GM15510 (cell line): ENCODE data around the gene AFTPH.

ENCODE experiments used
- POLR2A ChIP-seq: IDR thresholded peaks from 3 replicates; pipeline ENCODE4 v1.6.1; 2011; ENCODE audit warnings: borderline replicate concordance; ENCODE audit not compliant: insufficient read length; ENCODE audit errors: extremely low read depth

Gene AFTPH

DNA sequence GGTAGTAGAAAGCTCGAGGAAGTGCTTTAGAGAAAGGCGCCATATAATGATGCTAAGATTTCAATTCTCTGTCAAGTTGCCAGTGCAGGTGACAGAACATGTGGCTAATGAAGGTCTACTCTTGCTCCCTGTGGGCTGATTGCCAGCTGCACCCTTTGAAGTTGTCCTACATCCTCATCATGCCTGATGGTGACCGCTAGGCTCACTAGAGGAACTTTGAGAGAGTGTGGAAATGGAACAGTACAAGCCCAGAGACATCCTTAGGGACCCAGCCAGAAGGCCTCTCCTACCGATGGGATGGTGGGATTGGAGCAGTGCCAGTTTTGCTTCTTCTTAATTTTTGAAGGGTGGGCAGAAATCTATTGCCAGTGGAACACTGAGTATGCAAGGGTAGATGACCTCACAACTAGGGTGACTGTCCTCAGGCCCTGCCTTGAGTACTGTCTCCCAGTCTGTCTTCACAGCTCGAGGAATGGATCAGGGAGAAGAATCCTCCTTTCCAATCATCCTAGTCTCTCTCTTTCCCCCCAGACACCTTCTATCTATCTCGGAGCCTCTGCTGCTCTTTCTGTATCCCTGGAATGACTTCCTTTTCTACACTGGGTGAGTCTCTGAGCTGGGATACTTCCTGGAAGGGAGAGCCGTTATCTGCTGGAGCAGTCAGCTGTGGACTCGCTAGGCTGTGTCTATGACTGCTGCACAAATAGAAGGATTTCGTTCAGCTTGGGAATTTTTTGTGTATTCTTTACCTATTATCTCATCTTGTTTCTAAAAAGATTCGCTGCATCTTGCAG lies 36.7 kb upstream of the AFTPH start:
- no peak for TF ChIP-seq POLR2A

DNA sequence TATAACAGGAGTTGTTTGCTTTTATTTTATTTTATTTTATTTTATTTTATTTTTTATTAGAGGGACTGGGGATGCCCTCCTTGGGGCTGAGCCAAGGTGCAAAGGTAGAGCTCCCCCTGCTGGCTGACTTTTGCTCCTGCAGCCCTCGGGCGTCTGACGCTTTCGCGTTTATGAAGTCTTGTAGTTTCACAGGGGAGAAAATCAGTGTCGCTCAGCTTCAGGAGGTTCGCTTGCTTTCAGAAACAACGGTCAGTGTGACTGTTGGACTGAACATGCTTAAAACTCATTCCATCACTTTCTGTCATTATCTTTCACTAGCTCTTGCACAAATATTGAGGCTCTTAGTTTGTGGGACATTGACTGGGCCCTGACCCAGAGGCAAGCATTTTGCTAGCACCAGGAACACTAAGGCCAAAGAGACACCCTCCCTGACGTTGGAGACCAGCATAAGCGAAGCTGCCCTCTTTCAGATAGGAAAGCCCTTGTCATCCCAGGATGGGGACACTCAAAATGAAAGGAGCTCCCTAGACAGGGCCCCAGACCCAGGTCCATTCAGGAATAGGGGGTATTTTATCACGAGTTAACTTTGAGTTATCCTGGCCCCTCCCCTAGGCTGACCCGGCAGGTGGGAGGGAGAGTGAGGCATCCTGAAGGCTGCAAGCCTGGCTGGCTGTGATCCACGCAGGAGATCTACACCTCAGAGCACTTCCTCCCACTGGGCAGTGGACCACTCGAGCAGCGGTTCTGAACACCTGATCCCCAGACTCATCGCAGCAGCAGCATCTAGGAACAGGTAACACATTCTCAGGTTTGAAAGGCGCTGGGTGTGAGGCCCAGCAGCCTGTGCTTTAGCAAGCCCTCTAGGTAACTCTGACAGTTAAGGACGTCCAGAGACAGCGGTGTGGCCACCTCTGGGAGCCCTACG lies 35.8 kb upstream of the AFTPH start:
- no peak for TF ChIP-seq POLR2A

DNA sequence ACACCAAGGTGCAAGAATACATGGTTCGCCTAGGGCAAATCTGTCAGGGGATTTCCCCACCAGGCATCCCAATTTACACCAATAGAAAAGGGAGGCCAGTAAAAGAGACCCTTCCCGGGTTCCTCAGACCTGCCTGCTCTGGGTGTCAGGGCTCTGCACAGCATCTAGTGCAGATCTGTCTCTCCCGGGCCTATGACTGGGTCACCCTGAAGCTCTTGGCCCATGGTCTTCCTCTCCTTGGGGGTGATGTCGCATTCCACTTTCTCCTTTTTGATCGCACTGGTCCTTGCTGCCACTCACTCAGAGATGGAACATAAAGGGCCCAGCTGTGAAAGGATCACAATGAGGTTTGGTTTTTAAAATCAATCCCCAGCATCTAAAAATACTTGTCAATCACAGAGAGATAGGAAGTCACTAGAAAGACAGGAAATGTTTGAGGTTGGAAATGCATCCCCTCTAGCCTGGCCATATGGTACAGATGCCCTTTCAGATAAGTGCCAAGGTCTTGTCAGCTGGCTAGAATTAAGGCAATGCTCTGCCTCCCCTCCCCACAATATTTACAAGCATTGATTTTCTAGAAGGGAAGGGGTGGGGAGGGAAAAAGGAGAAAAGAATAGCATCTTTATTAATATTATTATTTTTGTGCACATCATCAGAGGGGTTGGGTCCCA lies 34.9 kb upstream of the AFTPH start:
- no peak for TF ChIP-seq POLR2A

DNA sequence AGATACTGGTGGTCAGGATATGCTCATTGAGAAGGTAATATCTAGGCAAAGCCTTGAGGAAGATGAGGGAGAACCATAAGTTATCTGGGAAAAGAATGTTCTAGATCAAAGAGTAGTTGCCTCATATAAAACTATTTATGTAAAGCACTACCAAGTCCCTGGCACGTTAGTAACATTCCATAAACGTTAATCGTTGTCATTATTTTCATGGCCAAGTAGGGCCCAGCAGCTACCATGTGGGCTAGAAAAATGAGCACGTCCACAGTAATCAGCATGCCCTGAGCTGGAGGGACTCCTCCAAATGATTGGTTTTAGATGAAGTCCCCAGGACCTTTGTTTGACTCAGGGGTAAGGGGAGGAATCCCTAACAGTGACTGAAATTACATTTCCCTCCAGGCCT lies 32.7 kb upstream of the AFTPH start:
- no peak for TF ChIP-seq POLR2A

DNA sequence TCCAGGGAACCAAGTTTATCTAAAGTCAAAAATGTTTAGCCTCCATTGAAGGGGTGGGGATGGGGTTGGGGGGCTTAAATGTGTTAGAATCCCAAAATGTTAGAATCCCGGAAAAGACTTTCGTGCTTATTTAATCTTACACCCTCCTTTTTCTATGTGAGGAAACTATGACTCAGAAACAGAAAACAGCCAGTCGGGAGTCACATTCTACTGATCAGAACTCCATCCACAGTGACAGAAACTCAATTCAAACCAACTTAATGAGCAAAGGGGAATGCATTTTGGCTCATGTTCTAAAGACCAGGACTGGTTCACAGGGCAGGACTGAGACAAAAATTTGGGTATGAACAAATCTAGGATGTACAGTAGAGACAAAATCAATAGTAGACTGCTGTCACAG lies 31.9 kb upstream of the AFTPH start:
- TF ChIP-seq POLR2A, result no peak

GRCh38 chr2:64492821-64493220 lies 31.3 kb upstream of the AFTPH start:
- no peak for TF ChIP-seq POLR2A

DNA sequence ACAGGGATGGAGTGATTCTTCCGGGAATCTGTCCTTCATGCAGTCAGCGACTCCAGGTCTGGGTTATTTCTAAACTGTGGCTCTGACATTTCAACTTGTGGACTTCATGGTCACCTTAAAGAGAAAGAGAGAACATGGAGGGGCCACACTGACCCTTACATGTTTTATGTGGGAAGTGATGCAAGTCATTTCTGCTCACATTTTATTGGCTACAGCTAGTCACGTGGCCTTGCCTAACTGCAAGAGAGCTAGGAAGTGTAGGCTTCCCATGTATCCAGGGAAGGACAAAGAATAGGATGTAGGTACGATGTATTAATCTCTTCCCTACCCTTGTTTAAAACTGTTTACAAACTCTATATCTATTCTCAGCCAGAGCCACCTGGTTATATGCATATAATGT lies 30.3 kb upstream of the AFTPH start:
- no peak for TF ChIP-seq POLR2A

- no peak for TF ChIP-seq POLR2A
Measured at GRCh38 chr2:64498438-64498837, 25.7 kb upstream of the AFTPH start.

DNA sequence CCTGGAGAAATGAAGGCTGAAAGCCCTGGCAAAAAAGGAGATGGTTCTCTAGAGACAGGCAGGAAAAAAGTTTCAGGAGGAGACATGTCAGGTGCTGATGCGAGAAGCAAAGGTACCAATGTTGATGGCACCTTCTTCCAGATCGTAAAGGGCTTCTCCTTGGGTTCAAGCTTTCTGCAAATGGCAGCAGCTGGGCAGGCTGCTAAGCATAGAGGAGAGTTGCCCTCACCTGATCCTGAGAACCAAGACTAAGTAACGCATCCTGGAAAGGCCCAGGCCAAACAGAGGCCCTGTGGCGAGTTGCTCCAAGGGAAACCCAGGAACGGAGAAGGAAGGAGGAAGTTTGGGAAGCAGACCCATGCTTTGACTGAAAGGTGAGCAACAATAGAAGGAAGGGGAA lies 23.6 kb upstream of the AFTPH start:
- no peak for TF ChIP-seq POLR2A

- TF ChIP-seq POLR2A, result no peak
Measured at GRCh38 chr2:64501946-64502345, 22.2 kb upstream of the AFTPH start.

- TF ChIP-seq POLR2A, result no peak
Measured at GRCh38 chr2:64502860-64503259, 21.3 kb upstream of the AFTPH start.

DNA sequence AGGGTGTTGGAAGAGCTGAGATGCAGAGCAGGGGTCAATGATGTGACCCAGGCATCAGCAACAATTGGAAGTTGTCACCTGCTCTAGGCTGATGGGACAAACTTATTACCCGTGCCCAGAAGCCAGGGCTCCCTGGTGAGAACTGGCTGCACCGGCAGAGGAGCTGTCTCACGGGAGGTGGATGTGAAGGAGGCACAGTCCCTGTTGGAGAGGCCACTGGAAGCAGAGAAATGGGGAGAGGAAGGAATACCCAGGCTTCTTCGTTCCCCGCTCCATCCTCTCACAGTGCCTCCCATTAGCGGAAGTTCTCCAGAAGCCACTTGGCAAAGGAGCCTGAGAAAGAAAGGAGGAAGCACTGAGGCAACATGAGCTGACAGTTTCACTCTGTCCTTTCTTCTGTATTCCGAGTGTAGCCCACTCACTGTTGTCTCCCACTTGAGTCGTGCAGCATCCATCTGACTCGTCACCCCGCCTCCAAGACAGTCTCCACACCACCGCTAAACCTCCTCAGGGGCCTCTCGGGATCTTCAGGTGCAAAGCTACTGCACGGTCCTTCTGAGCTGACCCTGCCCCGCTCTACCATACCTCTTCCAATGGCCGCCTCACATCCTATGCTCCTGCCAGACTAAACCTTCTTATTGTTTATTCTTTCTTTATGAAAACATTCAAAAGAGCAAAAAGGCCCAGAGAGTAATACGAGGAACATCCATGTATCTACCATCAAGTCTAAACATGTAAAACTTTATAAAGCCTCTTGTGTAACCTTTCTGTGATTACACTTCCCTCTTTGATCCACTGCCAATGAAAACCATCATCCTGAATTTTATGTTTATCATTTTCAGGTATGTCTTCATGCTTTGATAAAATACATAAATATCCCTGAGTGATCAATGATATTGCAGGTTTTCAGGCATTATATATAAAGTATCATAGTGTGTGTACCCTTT lies 19.1 kb upstream of the AFTPH start:
- TF ChIP-seq POLR2A, result no peak

DNA sequence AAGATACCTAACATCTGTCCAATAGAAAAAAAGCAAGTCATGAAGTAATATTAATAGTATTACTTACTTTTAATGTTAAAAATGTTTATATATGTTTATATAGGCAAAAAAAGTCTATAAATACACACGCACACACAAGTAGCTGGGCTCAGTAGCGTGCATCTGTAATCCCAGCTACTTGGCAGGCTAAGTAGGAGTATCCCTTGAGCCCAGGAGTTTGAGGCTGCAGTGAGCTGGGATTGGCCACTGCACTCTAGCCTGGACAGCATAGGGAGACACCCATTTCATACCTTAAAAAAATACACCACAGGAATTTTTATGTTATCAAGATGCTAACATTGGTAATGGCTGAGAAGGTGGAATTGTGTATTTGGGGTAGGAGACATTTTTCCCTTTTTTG lies 17.4 kb upstream of the AFTPH start:
- no peak for TF ChIP-seq POLR2A

DNA sequence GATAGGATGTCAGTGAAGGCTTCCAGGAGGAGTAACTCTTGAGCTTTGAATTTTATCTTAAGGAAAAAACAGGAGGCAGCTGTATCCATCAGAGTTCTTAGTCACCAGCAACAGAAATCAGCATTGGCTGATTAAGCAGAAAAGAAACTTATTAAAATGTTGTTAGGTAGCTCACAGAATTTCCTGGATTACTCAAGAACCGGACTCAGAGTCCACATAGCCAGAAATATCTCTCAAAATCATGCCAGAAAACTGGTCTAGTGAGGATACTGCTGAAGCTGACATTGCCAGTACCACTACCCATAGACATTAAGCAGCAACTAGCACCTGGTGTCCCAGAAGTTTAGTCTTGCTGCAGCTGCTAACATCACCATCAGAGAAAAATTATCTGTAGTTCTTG lies 10.1 kb upstream of the AFTPH start:
- TF ChIP-seq POLR2A, result no peak
